ENCODE data around the gene ENPP6.

GRCh38 chr4:184157322-184157721, 60.4 kb downstream of the ENPP6 start:
- TF ChIP-seq, protein P1, sequence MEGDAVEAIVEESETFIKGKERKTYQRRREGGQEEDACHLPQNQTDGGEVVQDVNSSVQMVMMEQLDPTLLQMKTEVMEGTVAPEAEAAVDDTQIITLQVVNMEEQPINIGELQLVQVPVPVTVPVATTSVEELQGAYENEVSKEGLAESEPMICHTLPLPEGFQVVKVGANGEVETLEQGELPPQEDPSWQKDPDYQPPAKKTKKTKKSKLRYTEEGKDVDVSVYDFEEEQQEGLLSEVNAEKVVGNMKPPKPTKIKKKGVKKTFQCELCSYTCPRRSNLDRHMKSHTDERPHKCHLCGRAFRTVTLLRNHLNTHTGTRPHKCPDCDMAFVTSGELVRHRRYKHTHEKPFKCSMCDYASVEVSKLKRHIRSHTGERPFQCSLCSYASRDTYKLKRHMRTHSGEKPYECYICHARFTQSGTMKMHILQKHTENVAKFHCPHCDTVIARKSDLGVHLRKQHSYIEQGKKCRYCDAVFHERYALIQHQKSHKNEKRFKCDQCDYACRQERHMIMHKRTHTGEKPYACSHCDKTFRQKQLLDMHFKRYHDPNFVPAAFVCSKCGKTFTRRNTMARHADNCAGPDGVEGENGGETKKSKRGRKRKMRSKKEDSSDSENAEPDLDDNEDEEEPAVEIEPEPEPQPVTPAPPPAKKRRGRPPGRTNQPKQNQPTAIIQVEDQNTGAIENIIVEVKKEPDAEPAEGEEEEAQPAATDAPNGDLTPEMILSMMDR (conservative IDR thresholded peaks at IDR 0.05; ENCODE audit: low read length), result no peak
- TF ChIP-seq EZH2phosphoT487 (IDR thresholded peaks at IDR 0.05; ENCODE audit: borderline replicate concordance, low read depth, low read length), result no peak

All from OCI-LY7 (cell line).